Keratinocyte (primary cell): Measurements from ENCODE around the gene TTC38. TPM values are rescaled to one million over a fixed set of nuclear protein-coding genes. Genes with fewer than 3 reads are reported as not detected.

Experiments used
- DNase-seq: peaks from one replicate; pipeline ENCODE4 v3.0.0-alpha.2; 2011; ENCODE audit warnings: low read depth, missing footprints, low spot score
- FAIRE-seq: peaks from 2 replicates; lab custom pipeline; 2011; peaks lifted over from hg19 to GRCh38; lab: Jason Lieb, UNC
- H2AFZ ChIP-seq: 2 replicates; pipeline ENCODE4 v1.6.0; 2012; ENCODE audit warnings: low read length, control low read depth, inconsistent platforms; ENCODE audit not compliant: control insufficient read depth
- H3K27ac ChIP-seq: 2 replicates; pipeline ENCODE4 v1.5.1; 2011; ENCODE audit warnings: low read length; ENCODE audit not compliant: control insufficient read depth, insufficient read depth
- H3K27me3 ChIP-seq: 3 replicates; pipeline ENCODE4 v1.6.0; 2011; ENCODE audit warnings: low read length; ENCODE audit not compliant: control insufficient read depth, insufficient read depth; ENCODE audit errors: extremely low read depth
- H3K36me3 ChIP-seq, 2 experiments: 2 replicates in 1 of 2; 3 replicates in 1 of 2; pipeline ENCODE4 v1.5.1; 2011; ENCODE audit warnings: low read length in 2 of 2, mild to moderate bottlenecking in 1 of 2; ENCODE audit not compliant: control insufficient read depth in 2 of 2, insufficient read depth in 2 of 2; ENCODE audit errors: extremely low read depth in 1 of 2
- H3K4me1 ChIP-seq: 3 replicates; pipeline ENCODE4 v1.5.1; 2011; ENCODE audit warnings: low read length; ENCODE audit not compliant: control insufficient read depth, insufficient read depth; ENCODE audit errors: extremely low read depth
- H3K4me2 ChIP-seq: 3 replicates; pipeline ENCODE4 v1.6.0; 2011; ENCODE audit warnings: low read depth, low read length; ENCODE audit not compliant: control insufficient read depth, insufficient read depth; ENCODE audit errors: extremely low read depth
- H3K4me3 ChIP-seq, 3 experiments: fragments of 200-600 bp in 1 of 3; sonication (generic) in 1 of 3; 2 replicates in 2 of 3; 3 replicates in 1 of 3; pipeline ENCODE4 v1.5.1; 2011 to 2016; ENCODE audit warnings: low read length in 3 of 3, mild to moderate bottlenecking in 3 of 3, control low read depth in 2 of 3, inconsistent platforms in 1 of 3, low read depth in 1 of 3, mixed read lengths in 1 of 3, mixed run types in 1 of 3, moderate library complexity in 1 of 3; ENCODE audit not compliant: control insufficient read depth in 2 of 3, insufficient read depth in 2 of 3; ENCODE audit errors: extremely low read depth in 1 of 3
- H3K79me2 ChIP-seq: 2 replicates; pipeline ENCODE4 v1.6.0; 2012; ENCODE audit warnings: low read length; ENCODE audit not compliant: control insufficient read depth, insufficient read depth
- H3K9ac ChIP-seq: 3 replicates; pipeline ENCODE4 v1.6.0; 2011; ENCODE audit warnings: low read length; ENCODE audit not compliant: control insufficient read depth, insufficient read depth; ENCODE audit errors: extremely low read depth
- H3K9me1 ChIP-seq: 3 replicates; pipeline ENCODE4 v1.6.0; 2011; ENCODE audit warnings: low read length; ENCODE audit not compliant: control insufficient read depth, insufficient read depth; ENCODE audit errors: extremely low read depth
- H3K9me3 ChIP-seq: 2 replicates; pipeline ENCODE4 v1.5.1; 2012; ENCODE audit warnings: low read depth, low read length; ENCODE audit not compliant: control insufficient read depth
- H4K20me1 ChIP-seq: 3 replicates; pipeline ENCODE4 v1.6.0; 2011; ENCODE audit warnings: low read length; ENCODE audit not compliant: control insufficient read depth, insufficient read depth; ENCODE audit errors: extremely low read depth
- EZH2 ChIP-seq: IDR thresholded peaks from one replicate; pipeline ENCODE4 v1.6.1; 2012; ENCODE audit warnings: inconsistent platforms, mild to moderate bottlenecking, low read length, moderate library complexity
- dilution Hi-C: fragments of 300-500 bp; cut with MboI; formaldehyde crosslinking; loops from one replicate; pipeline ENCODE4 v1.7.0; 2020; ENCODE audit warnings: low sequenced_read_pairs; ENCODE audit not compliant: extremely low pct_ligation_motif_present
- polyA plus RNA-seq, 5 experiments: library from polyadenylated mRNA; depleted of rRNA in 3 of 5; stranded (reverse) in 3 of 5; stranded (forward) in 1 of 5; unstranded in 1 of 5; fragments of >200 nt; gene quantifications; 1 replicate in 1 of 5; 2 replicates in 3 of 5; 3 replicates in 1 of 5; pipeline versions ENCODE4 v1.2.1 to v1.2.3, GENCODE V29; 2011 to 2012; ENCODE audit warnings: missing spikeins in 2 of 5, low read depth in 1 of 5, low replicate concordance in 1 of 5
- TF ChIP-seq, protein P1 (sequence below), 3 experiments: IDR thresholded peaks in 1 of 3; conservative IDR thresholded peaks in 1 of 3; optimal IDR thresholded peaks in 1 of 3; 2 replicates in 2 of 3; 3 replicates in 1 of 3; pipeline versions ENCODE3 to v1.5.1; 2011; ENCODE audit warnings: low read length in 3 of 3, mild to moderate bottlenecking in 3 of 3, moderate library complexity in 2 of 3, control low read depth in 1 of 3, inconsistent platforms in 1 of 3; ENCODE audit not compliant: insufficient read depth in 2 of 3; ENCODE audit errors: extremely low read depth in 1 of 3

The TTC38 gene
- polyA plus RNA-seq, 1 donor (not counting 4 experiments of a cell fraction or from before 2014, with no cell fraction given): 11.4 TPM

DNA sequence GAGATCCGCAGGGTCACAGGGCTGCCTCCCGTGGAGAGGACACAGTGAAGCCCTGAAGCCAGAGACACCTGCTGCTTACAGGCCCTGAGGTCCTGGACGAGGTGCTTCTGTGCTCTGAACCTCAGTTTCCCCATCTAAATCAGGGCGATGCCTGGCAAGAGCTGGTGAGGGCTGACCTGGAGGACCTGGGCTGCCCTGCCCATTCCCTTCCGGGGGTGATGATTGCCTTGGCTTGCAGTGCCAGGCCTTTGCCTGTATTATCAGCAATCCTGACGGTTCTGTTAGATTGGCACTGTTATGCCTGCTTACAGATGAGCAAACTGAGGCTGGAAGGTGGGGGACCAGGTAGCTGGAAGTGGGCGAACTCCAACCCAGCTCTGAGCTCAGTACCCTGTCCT, 21.0 kb downstream of the TTC38 start:
- H3K36me3 ChIP-seq: peaks cover 3 to 11% of the 10 kb centered on the region in 2 experiments
- H3K27ac ChIP-seq: no peak overlapping the region
- FAIRE-seq (no peak), DNase-seq (no peak)
- dilution Hi-C loops: no loop called here
- H3K4me2 ChIP-seq: no peak overlapping the region
- no peaks in the 10 kb centered on the region for H3K79me2 ChIP-seq
- no peak for TF ChIP-seq EZH2
- TF ChIP-seq, protein P1, sequence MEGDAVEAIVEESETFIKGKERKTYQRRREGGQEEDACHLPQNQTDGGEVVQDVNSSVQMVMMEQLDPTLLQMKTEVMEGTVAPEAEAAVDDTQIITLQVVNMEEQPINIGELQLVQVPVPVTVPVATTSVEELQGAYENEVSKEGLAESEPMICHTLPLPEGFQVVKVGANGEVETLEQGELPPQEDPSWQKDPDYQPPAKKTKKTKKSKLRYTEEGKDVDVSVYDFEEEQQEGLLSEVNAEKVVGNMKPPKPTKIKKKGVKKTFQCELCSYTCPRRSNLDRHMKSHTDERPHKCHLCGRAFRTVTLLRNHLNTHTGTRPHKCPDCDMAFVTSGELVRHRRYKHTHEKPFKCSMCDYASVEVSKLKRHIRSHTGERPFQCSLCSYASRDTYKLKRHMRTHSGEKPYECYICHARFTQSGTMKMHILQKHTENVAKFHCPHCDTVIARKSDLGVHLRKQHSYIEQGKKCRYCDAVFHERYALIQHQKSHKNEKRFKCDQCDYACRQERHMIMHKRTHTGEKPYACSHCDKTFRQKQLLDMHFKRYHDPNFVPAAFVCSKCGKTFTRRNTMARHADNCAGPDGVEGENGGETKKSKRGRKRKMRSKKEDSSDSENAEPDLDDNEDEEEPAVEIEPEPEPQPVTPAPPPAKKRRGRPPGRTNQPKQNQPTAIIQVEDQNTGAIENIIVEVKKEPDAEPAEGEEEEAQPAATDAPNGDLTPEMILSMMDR (optimal IDR thresholded peaks at IDR 0.05 in 1 of 3, IDR thresholded peaks at IDR 0.05 in 1 of 3, conservative IDR thresholded peaks at IDR 0.05 in 1 of 3; ENCODE audit: extremely low read depth in 1 of 3, insufficient read depth in 2 of 3, low read length in 3 of 3): no peak
- H3K27me3 ChIP-seq: peaks cover 4% of the 10 kb centered on the region
- H3K4me1 ChIP-seq: peaks cover 7% of the 10 kb centered on the region
- no peaks in the 10 kb centered on the region for H4K20me1 ChIP-seq
- no peak overlapping the region for H3K4me3 ChIP-seq
- H3K9me1 ChIP-seq: no peaks in the 10 kb centered on the region
- no peaks in the 10 kb centered on the region for H3K9me3 ChIP-seq
- H3K9ac ChIP-seq: no peak overlapping the region
- H2AFZ ChIP-seq: no peak overlapping the region

DNA sequence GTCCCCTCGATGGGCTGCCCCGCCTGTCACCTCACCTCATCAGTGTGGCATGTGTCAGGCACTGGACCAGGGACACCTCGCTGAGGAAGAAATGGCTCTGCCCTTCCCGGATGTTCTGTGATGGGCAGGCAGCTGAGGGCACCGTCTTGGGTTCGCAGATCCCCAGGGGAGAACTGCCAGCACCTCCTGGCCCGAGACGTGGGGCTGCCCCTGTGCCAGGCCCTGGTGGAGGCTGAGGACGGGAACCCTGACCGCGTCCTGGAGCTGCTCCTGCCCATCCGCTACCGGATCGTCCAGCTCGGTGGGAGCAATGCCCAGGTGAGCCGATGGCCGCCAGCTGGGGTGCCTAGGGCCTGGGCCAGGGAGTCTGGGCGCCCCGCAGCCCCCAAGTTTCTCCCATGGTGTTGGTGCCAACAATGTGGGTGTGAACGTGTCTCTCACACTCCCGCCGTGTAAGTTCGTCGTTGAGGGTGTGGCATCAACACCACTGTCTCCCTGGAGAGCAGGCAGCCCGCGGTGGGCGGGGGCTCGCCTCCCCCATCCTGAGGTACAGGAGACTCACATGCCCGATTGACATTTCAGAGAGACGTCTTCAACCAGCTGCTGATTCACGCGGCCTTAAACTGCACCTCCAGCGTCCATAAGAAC, 21.6 kb downstream of the TTC38 start:
- Histone ChIP-seq H4K20me1 (no peaks in the 10 kb centered on the region), H3K79me2 (no peaks in the 10 kb centered on the region), H2AFZ (no peak overlapping the region), H3K9me1 (no peaks in the 10 kb centered on the region), H3K4me1 (peaks cover 7% of the 10 kb centered on the region), H3K9ac (no peak overlapping the region), H3K36me3 (peaks cover 3 to 9% of the 10 kb centered on the region in 2 experiments), H3K27me3 (peaks cover 4% of the 10 kb centered on the region), H3K9me3 (no peaks in the 10 kb centered on the region), H3K27ac (no peak overlapping the region), H3K4me3 (no peak overlapping the region), H3K4me2 (no peak overlapping the region)
- no peak for TF ChIP-seq EZH2
- TF ChIP-seq, protein P1 (optimal IDR thresholded peaks at IDR 0.05 in 1 of 3, IDR thresholded peaks at IDR 0.05 in 1 of 3, conservative IDR thresholded peaks at IDR 0.05 in 1 of 3; ENCODE audit: extremely low read depth in 1 of 3, insufficient read depth in 2 of 3, low read length in 3 of 3): no peak
- FAIRE-seq: no peak
- dilution Hi-C loops: no loop called here
- DNase-seq: no peak
